ENCODE results near the gene SNED1.

SNED1 gene

GRCh38 chr2:241137276-241138190 lies 139.1 kb downstream of the SNED1 start:
- Histone ChIP-seq H3K4me1 (ENCODE audit: control insufficient read depth, insufficient read depth, low read length) (no peaks in the 10 kb centered on the region), H3K9ac (ENCODE audit: low read depth, low read length) (no peak overlapping the region), H3K27me3 (ENCODE audit: control insufficient read depth, insufficient read depth, low read length) (no peaks in the 10 kb centered on the region), H3K4me3 (ENCODE audit: low read depth, low read length) (no peak overlapping the region), H3K36me3 (ENCODE audit: control insufficient read depth, insufficient read depth, low read length) (peaks cover 50% of the 10 kb centered on the region), H3K9me3 (ENCODE audit: control insufficient read depth, insufficient read depth, low read length) (no peaks in the 10 kb centered on the region)

GRCh38 chr2:241138471-241138870 lies 140.1 kb downstream of the SNED1 start:
- Histone ChIP-seq H3K4me3 (ENCODE audit: low read depth, low read length) (no peak overlapping the region), H3K27me3 (ENCODE audit: control insufficient read depth, insufficient read depth, low read length) (no peaks in the 10 kb centered on the region), H3K36me3 (ENCODE audit: control insufficient read depth, insufficient read depth, low read length) (peaks cover 46% of the 10 kb centered on the region), H3K9ac (ENCODE audit: low read depth, low read length) (no peak overlapping the region), H3K9me3 (ENCODE audit: control insufficient read depth, insufficient read depth, low read length) (no peaks in the 10 kb centered on the region), H3K4me1 (ENCODE audit: control insufficient read depth, insufficient read depth, low read length) (no peaks in the 10 kb centered on the region)

DNA sequence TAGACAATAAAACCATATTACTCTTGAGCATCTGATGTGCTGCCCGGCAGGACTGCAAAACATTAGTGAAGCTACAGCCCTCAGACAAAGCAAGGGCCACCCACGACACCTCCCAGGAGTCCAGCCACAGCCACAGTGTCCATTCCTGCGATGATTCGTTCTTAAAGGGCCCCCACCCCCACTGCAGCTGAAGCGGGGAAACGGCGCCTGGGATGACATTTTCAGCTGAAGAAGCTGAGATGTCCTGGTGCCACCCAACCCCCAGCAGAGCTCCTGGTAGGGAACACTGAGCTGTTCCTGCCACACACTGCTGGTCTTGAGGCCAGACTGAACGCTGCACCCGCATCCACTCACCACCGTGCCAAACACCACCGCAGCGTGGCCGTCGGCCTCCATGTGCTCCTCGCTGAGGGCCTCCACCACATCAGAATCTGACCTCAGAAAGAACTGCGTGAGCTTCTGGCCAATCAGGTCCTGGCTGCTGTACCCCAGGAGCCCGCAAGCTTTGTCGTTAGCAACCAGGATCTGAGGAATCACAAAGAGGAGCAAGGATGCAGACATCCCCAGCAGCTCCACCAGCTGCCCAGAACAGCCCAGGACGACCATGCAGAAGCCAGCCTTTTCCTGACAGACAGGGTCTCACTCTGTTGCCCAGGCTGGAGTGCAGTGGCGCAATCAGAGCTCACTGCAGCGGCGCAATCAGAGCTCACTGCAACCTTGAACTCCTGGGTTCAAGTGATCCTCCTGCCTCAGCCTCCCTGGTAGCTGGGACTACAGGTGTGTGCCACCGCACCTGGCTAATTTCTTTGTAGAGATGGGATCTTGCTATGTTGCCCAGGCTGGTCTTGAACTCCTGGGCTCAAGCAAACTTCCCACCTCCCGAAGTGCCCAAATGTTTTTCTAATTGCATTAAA lies 141.4 kb downstream of the SNED1 start:
- Histone ChIP-seq H3K9ac (ENCODE audit: low read depth, low read length) (no peak overlapping the region), H3K27me3 (ENCODE audit: control insufficient read depth, insufficient read depth, low read length) (no peaks in the 10 kb centered on the region), H3K4me3 (ENCODE audit: low read depth, low read length) (no peak overlapping the region), H3K36me3 (ENCODE audit: control insufficient read depth, insufficient read depth, low read length) (peaks cover 40% of the 10 kb centered on the region), H3K9me3 (ENCODE audit: control insufficient read depth, insufficient read depth, low read length) (no peaks in the 10 kb centered on the region), H3K4me1 (ENCODE audit: control insufficient read depth, insufficient read depth, low read length) (no peaks in the 10 kb centered on the region)

- Histone ChIP-seq H3K27me3 (ENCODE audit: control insufficient read depth, insufficient read depth, low read length) (no peaks in the 10 kb centered on the region), H3K9ac (ENCODE audit: low read depth, low read length) (no peak overlapping the region), H3K4me3 (ENCODE audit: low read depth, low read length) (no peak overlapping the region), H3K36me3 (ENCODE audit: control insufficient read depth, insufficient read depth, low read length) (peaks cover 34% of the 10 kb centered on the region), H3K9me3 (ENCODE audit: control insufficient read depth, insufficient read depth, low read length) (no peaks in the 10 kb centered on the region), H3K4me1 (ENCODE audit: control insufficient read depth, insufficient read depth, low read length) (no peaks in the 10 kb centered on the region)
Measured at GRCh38 chr2:241140445-241140840, 142.0 kb downstream of the SNED1 start.

DNA sequence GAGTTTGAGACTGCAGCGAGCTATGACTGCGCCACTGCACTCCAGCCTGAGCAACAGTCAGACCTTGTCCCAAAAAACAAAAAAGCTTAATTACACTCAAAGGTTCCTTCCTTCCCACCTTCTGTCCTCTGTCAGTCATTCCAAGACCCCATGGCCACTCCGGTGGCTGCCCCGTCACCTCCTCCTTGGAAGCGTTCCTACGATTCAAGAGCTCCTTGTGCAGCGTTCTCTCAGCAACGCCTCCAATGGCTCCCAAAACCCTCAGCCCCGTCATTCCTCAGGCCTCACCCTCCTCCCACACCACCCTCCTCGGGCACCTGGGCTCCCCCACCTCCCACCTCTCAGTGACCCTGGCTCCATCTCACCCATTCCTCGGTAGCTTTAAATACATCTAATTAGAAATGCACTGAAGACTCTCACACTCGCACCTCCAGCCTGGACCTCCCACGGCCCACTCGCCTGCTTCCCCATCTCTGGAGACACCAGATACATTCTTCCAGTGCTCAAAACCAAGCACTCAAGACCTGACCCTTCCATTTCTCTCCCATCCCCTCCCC lies 142.9 kb downstream of the SNED1 start:
- Histone ChIP-seq H3K9me3 (ENCODE audit: control insufficient read depth, insufficient read depth, low read length) (no peaks in the 10 kb centered on the region), H3K9ac (ENCODE audit: low read depth, low read length) (no peak overlapping the region), H3K4me1 (ENCODE audit: control insufficient read depth, insufficient read depth, low read length) (no peaks in the 10 kb centered on the region), H3K4me3 (ENCODE audit: low read depth, low read length) (no peak overlapping the region), H3K27me3 (ENCODE audit: control insufficient read depth, insufficient read depth, low read length) (no peaks in the 10 kb centered on the region), H3K36me3 (ENCODE audit: control insufficient read depth, insufficient read depth, low read length) (peaks cover 26% of the 10 kb centered on the region)

DNA sequence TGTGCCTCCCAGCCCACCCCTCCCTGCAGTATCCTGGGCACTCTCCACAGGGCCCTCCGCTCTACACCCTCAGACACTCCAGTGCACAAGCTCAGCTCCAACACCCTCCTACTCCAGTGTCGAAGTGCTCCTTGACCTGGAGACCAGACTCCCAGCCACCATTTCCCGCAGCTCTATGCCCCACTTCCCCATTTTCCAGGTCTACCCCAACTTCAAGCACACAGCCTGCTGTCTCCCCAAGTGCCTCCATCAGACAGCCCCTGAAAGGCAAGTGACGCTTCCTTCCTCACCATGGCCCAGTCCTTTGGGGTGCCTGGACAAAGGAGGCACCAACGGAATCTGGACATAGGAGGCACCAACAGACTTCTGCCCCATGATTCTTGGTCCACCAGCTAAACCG lies 143.6 kb downstream of the SNED1 start:
- no peak overlapping the region for H3K9ac ChIP-seq (ENCODE audit: low read depth, low read length)
- H3K9me3 ChIP-seq (ENCODE audit: control insufficient read depth, insufficient read depth, low read length) = no peaks in the 10 kb centered on the region
- H3K36me3 ChIP-seq (ENCODE audit: control insufficient read depth, insufficient read depth, low read length) = peaks cover 18% of the 10 kb centered on the region
- H3K27me3 ChIP-seq (ENCODE audit: control insufficient read depth, insufficient read depth, low read length) = no peaks in the 10 kb centered on the region
- H3K4me1 ChIP-seq (ENCODE audit: control insufficient read depth, insufficient read depth, low read length) = no peaks in the 10 kb centered on the region
- H3K4me3 ChIP-seq (ENCODE audit: low read depth, low read length) = no peak overlapping the region

DNA sequence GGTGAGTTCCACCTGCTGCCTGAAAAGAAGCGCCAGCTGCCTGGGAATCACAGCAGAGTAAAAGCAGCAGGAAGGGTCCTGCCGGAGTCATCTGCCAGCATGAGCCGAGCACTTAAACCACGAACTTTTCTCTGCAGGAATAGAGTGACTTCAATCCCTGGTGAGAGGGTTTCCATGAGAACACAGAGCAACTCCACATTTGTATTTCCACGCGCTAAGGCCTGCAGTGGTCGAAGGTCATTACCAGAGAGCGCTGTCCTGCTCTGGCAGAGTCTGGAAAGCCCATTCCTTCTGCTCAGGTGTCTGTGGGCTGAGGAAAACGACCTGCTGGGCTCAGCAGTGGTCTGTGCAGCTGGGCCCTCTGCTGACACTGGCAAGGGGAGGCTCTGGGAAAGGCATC lies 144.2 kb downstream of the SNED1 start:
- Histone ChIP-seq H3K4me1 (ENCODE audit: control insufficient read depth, insufficient read depth, low read length) (no peaks in the 10 kb centered on the region), H3K27me3 (ENCODE audit: control insufficient read depth, insufficient read depth, low read length) (no peaks in the 10 kb centered on the region), H3K9me3 (ENCODE audit: control insufficient read depth, insufficient read depth, low read length) (no peaks in the 10 kb centered on the region), H3K36me3 (ENCODE audit: control insufficient read depth, insufficient read depth, low read length) (peaks cover 14% of the 10 kb centered on the region), H3K4me3 (ENCODE audit: low read depth, low read length) (no peak overlapping the region), H3K9ac (ENCODE audit: low read depth, low read length) (no peak overlapping the region)
